T-helper 1 cell (primary cell): Measurements from ENCODE around the gene TGM5.

Experiments used
- DNase-seq, 5 donors: peaks; one replicate each; pipeline ENCODE4 v3.0.0-alpha.2; 2012 to 2020

The TGM5 gene

DNA sequence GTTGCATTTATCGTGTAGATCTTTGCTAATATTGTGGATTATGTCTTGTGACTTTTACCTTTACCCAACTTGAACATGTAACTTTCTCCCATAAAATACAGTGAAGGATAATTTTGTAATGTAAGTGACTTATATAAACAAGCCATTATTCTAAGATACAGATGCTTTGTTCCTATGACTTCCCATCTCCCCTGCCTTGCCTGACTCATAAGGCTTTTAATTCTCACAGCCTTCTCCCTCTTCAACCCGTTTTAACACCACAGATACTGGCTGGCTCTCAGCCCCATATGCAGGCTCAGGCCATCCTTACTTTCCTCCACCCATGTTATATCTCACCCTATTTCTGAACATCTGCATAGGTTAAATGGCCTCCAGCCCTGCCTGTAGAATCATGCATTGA, 77.4 kb downstream of the TGM5 start:
- no peak for DNase-seq

DNA sequence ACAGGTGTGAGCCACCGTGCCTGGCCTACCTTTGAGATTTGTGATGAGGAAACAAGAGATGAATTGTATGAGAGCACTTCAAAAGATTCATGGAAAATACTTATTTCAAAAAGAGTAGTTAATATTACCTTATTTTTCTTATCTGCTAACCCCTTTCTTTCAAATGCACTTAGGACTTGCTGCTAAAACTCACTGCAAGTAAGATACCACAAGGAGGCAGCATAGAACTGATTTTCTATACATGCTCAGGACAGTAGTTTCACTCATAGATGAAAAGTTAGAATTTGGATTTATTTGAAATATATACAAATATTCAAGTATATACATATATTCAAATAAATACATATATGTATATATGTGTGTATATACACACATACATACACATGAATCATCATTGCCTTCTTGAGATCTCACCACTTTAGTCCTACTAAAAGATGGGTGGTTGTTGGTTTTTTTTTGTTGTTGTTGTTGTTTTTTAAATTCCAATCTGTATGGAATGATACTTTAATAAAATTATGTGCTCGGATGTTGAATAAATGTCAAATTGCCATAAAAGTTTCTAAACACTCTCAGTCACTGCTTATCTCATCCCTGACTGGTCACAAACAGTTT, 79.1 kb downstream of the TGM5 start:
- peak in 1 of 5 donors; percentile 56 for DNase-seq

DNA sequence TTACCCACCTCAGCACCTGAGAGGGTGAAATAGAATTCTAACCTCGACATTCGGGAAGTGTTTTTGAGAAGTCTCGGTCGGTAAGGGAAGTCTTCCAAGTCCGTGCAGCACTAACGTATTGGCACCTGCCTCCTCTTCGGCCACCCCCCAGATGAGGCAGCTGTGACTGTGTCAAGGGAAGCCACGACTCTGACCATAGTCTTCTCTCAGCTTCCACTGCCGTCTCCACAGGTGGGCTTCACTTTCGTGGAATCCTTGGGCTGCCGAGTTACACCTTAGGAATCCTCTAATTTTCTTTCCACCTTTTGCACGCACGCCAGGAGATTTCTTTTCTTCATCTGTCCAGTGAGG, 80.8 kb downstream of the TGM5 start:
- DNase-seq: no peak

DNA sequence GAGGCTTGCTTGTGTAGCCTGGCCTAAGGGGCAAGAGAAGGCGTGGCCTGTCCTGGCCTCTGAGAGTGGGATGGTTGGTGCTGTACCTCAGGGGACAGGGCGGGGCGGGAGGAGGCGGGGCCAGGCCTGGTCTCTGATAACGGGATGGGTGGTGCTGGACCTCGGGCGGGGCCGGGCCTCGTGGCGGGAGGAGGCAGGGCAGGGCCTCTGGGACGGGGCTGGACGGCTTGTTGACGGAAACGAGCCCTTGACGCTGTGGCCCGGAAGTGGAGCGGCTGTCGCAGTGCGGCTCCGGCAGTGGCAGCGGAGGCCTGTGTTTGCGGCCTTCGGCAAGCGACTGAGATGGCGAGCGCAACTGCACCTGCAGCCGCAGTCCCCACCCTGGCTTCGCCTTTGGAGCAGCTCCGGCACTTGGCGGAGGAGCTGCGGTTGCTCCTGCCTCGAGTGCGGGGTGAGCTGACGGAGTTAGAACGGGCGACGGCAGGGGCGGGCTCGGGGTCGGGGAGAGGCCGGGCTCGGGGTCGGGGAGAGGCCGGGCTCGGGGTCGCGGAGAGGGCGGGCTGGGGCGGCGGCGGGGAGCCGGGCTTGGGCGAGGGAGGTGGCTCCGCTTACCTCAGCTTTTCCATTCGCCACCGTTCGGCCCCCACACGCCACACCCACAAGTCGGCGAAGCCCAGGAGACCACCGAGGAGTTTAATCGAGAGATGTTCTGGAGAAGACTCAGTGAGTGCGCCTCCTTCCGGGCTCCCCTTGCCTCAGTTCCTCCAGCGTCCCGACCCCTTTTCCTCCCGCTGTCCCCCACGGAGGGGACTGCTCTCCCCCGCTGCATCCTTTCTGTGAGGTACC, 81.3 kb downstream of the TGM5 start, which contains the start of gene CCNDBP1:
Gene CCNDBP1 (plus strand): TSS at position 247 of the 846 bp plus-strand sequence. CDS start 96 bp downstream, at position 343.
- DNase-seq: peak; percentile 75 to 95 (median 79)

DNA sequence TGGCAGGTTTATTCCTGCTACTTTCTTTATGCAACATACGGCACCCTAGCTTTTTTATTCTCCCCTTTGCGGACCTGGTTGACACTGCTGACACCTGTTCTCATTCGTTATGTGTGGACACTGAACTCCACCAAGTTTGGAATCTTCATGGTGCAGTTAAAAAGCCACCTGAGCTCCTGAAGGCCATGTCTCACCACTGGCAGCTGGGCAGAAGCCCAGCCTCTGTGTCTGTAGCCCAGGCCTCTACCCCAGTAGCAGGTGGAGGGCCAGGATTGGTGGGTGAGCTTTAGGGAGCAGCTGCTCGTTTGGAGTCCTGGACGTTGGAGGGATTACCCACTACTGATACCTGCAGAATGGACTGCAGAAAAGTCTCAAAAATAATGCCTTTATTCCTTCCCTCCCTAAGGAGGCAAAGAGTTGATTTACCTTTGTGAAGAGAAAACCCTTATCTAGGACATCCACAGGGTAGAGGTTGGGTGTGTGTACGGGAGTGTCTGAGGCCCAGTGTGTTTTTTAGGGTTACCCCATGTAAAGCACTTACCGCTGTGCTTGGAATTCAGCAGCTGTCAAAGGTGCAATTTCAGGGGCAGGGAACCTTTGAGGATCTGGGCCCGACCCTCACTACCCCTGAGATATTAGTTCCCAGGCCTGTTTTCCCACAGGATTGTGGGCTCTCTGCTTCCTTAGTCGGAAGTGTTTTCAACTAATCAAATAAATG, 82.2 kb downstream of the TGM5 start:
- no peak for DNase-seq

DNA sequence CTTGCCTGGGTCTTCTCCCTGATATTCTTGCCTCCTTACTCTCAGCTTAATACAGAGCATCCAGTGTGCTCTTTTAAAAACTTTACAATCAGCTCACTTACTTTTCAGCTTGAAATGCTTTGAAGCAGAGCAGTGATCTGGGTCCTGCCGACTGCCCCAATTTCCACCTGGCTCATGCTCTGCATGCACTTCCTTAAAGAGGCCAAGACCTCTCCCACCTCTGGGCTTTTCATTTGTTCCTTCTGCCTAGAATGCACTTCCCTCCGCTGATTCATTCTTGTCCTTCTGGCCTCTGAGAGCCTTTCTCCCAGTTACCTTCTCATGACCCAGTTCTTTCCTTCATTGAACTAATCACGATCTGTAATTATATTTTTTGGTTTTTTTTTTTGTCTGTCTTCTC, 83.5 kb downstream of the TGM5 start:
- no peak for DNase-seq
